ENCODE data around the gene MAML2.

The MAML2 gene

GRCh38 chr11:96257036-96257435 lies 86.0 kb downstream of the MAML2 start:
- no peak for ATAC-seq (ENCODE audit: insufficient read depth, low read depth)
- H3K36me3 ChIP-seq (ENCODE audit: insufficient read depth, low read length) = no peaks in the 10 kb centered on the region
- TF ChIP-seq CTCF (IDR thresholded peaks at IDR 0.05; ENCODE audit: borderline replicate concordance, extremely low read depth, low read length, poor library complexity, severe bottlenecking) (no peak), EZH2 (IDR thresholded peaks at IDR 0.05; ENCODE audit: borderline replicate concordance, low read depth, low read length, severe bottlenecking) (no peak)
- peak overlapping the region; percentile 51 for H3K9ac ChIP-seq (ENCODE audit: low read depth, low read length)
- peak overlapping the region; percentile 60 for H3K4me2 ChIP-seq (ENCODE audit: insufficient read depth, low read length)
- peaks cover 19% of the 10 kb centered on the region for H3K79me2 ChIP-seq (ENCODE audit: insufficient read depth, low read length)
- H3K9me3 ChIP-seq (ENCODE audit: insufficient read depth, low read length, severe bottlenecking) = no peaks in the 10 kb centered on the region
- no peak for DNase-seq
- H3K27ac ChIP-seq (ENCODE audit: low read length) = peak overlapping the region; percentile 94
- peak overlapping the region in 1 of 2 experiments; percentile 46; a peak in 2 of 4 replicates for H3K4me3 ChIP-seq (ENCODE audit: low read depth in 1 of 2, low read length in 2 of 2)
- no peaks in the 10 kb centered on the region for H4K20me1 ChIP-seq (ENCODE audit: insufficient read depth, low read length)
- H3K27me3 ChIP-seq (ENCODE audit: insufficient read depth, low read length, poor library complexity) = no peaks in the 10 kb centered on the region
- H2AFZ ChIP-seq (ENCODE audit: low read depth, low read length) = peak overlapping the region; percentile 3; the same call in 1 of the 2 replicates
- peaks cover 83% of the 10 kb centered on the region for H3K4me1 ChIP-seq (ENCODE audit: insufficient read depth, low read length)

DNA sequence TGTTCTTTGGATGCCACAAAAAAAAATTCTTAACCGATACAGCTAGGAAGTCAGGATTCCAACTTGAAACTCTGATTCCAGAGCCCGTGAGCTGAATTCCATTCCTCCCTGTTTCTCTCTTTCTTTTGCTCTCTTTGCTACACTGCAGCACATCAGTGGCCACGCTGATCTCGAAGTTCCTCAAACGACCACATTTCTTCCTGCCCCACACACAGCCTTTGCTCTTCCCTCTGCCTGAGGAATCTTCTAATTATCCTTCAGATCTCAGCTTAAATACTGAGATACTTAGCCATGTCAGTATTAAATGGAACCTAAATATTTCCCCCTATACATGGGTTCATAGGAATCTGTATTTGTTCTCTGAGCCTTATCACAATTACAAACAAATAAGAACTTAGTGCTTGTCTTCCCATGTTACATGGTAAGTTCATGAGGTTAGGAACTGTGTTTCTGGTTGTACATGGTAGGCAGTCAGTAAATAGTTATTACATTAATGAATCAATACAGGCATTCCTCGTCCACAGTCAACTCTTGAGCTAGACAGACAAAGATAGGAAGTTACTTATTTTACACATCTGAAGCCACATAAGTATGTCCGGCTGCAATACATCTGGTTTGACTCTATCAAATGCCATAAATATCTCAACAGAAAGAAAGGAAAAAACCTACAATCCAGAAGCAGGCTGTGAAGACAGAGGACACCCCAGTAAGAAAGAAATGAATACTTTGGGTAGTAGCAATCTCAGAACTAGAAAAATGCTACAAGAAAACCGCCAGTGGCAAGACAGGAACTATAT lies 86.6 kb downstream of the MAML2 start:
- Histone ChIP-seq H3K9me3 (ENCODE audit: insufficient read depth, low read length, severe bottlenecking) (no peaks in the 10 kb centered on the region), H3K27ac (ENCODE audit: low read length) (peak overlapping the region; percentile 94), H3K4me3 (ENCODE audit: low read depth in 1 of 2, low read length in 2 of 2) (no peak overlapping the region), H3K79me2 (ENCODE audit: insufficient read depth, low read length) (peaks cover 19% of the 10 kb centered on the region), H4K20me1 (ENCODE audit: insufficient read depth, low read length) (no peaks in the 10 kb centered on the region), H3K27me3 (ENCODE audit: insufficient read depth, low read length, poor library complexity) (no peaks in the 10 kb centered on the region), H3K4me1 (ENCODE audit: insufficient read depth, low read length) (peaks cover 82% of the 10 kb centered on the region), H3K4me2 (ENCODE audit: insufficient read depth, low read length) (peak overlapping the region; percentile 60), H3K36me3 (ENCODE audit: insufficient read depth, low read length) (no peaks in the 10 kb centered on the region), H2AFZ (ENCODE audit: low read depth, low read length) (peak overlapping the region; percentile 3; the same call in 1 of the 2 replicates), H3K9ac (ENCODE audit: low read depth, low read length) (peak overlapping the region; percentile 51)
- ATAC-seq (ENCODE audit: insufficient read depth, low read depth) (no peak), DNase-seq (no peak)
- TF ChIP-seq EZH2 (IDR thresholded peaks at IDR 0.05; ENCODE audit: borderline replicate concordance, low read depth, low read length, severe bottlenecking) = no peak
- no peak for TF ChIP-seq CTCF (IDR thresholded peaks at IDR 0.05; ENCODE audit: borderline replicate concordance, extremely low read depth, low read length, poor library complexity, severe bottlenecking)

GRCh38 chr11:96254854-96255253 lies 88.1 kb downstream of the MAML2 start:
- TF ChIP-seq EZH2 (IDR thresholded peaks at IDR 0.05; ENCODE audit: borderline replicate concordance, low read depth, low read length, severe bottlenecking) = no peak
- TF ChIP-seq CTCF (IDR thresholded peaks at IDR 0.05; ENCODE audit: borderline replicate concordance, extremely low read depth, low read length, poor library complexity, severe bottlenecking) = no peak

More at GRCh38 chr11:96254854-96255253, 88.1 kb downstream of the MAML2 start:
- no peak for DNase-seq
- peak overlapping the region in 1 of 2 experiments; percentile 35; a peak in 2 of 4 replicates for H3K4me3 ChIP-seq (ENCODE audit: low read depth in 1 of 2, low read length in 2 of 2)
- H4K20me1 ChIP-seq (ENCODE audit: insufficient read depth, low read length) = no peaks in the 10 kb centered on the region
- H3K27me3 ChIP-seq (ENCODE audit: insufficient read depth, low read length, poor library complexity) = no peaks in the 10 kb centered on the region
- peak overlapping the region; percentile 67 for H3K27ac ChIP-seq (ENCODE audit: low read length)
- H3K36me3 ChIP-seq (ENCODE audit: insufficient read depth, low read length) = no peaks in the 10 kb centered on the region
- no peak for ATAC-seq (ENCODE audit: insufficient read depth, low read depth)
- peaks cover 19% of the 10 kb centered on the region for H3K79me2 ChIP-seq (ENCODE audit: insufficient read depth, low read length)
- no peaks in the 10 kb centered on the region for H3K9me3 ChIP-seq (ENCODE audit: insufficient read depth, low read length, severe bottlenecking)
- H3K4me1 ChIP-seq (ENCODE audit: insufficient read depth, low read length) = peaks cover 66% of the 10 kb centered on the region
- no peak overlapping the region for H2AFZ ChIP-seq (ENCODE audit: low read depth, low read length)
- peak overlapping the region; percentile 57 for H3K4me2 ChIP-seq (ENCODE audit: insufficient read depth, low read length)
- H3K9ac ChIP-seq (ENCODE audit: low read depth, low read length) = peak overlapping the region; percentile 30

All from DND-41 (cell line).